Measurements from ENCODE around the gene PIP5K1C. TPM values are rescaled to one million over a fixed set of nuclear protein-coding genes. Genes with fewer than 3 reads are reported as not detected.
A peak's percentile ranks its signal among the peaks of the same experiment; 100 is the strongest.

The PIP5K1C gene
- total and polyA plus RNA-seq, 9 of the 15 experiments (the other 6 are each of a cell fraction or from before 2014, with no cell fraction given) = 0.38 to 22.1 (median 4.1) TPM

DNA sequence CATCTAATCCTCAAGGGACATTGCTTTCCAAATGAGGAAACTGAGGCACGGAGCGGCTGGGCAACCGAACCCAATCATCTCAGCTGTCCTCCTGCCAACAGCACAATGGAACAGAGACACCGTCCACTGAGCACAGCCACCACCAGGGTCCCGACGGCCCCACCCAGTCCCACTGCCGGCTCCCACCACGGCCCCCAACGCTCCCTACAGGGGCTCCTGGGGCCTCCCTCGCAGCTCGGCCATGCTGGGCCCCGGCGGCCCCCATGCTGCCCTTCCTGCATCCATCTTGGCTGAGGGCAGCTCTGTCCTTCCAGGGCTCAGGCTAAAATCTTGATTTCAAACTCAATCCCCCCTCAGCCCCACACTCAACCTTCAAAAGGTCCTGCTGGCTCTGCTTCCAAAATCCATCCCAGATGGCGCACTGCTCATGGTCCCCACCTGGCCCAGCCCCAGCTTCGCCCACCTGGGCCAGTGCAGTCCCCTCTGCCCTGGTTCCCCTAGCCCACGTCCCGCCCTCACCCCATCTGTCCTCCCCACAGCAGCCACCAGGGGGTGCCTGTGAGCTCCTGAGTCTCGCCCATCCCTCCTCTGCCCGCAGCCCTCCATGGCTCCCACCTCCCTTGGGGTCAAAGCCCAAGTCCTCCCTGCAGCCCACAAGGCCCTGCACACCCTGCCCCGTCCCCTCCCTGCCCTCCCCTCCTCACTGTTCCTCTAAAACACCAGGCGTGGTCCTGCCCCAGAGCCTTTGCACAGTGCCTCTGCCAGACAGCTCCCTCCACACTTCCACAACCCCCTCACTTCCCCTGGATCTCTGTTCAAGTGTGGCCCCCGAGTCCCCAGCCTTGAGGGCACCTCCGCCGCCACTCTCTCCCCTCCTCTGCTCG lies 7.9 kb downstream of the PIP5K1C start (continued):
- TF ChIP-seq, protein P1, sequence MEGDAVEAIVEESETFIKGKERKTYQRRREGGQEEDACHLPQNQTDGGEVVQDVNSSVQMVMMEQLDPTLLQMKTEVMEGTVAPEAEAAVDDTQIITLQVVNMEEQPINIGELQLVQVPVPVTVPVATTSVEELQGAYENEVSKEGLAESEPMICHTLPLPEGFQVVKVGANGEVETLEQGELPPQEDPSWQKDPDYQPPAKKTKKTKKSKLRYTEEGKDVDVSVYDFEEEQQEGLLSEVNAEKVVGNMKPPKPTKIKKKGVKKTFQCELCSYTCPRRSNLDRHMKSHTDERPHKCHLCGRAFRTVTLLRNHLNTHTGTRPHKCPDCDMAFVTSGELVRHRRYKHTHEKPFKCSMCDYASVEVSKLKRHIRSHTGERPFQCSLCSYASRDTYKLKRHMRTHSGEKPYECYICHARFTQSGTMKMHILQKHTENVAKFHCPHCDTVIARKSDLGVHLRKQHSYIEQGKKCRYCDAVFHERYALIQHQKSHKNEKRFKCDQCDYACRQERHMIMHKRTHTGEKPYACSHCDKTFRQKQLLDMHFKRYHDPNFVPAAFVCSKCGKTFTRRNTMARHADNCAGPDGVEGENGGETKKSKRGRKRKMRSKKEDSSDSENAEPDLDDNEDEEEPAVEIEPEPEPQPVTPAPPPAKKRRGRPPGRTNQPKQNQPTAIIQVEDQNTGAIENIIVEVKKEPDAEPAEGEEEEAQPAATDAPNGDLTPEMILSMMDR (IDR thresholded peaks at IDR 0.05 in 2 of 3, conservative IDR thresholded peaks at IDR 0.05 in 1 of 3; ENCODE audit: insufficient read depth in 2 of 3, low read depth in 1 of 3, low read length in 3 of 3) = peak; percentile 55 to 77 (median 71)

DNA sequence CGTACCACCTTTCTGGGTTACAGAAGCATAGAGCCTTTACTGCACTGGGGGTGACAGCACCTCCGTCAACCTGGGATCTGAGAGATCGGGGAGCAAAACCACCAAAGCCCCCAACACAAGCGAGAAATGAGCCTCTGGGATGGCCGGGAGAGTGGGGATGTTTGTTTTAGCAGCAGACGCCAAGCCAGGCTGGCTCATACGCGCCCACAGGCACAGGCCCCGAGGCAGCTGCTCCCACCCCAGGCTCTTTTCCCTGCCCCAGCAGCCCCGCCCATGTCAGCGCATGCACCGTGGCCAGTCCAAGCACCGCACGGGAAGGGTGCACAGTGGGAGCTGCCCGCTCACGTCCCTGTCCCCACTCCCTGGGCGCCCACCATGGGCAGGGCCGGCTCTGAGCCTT lies 8.5 kb downstream of the PIP5K1C start:
- ChIA-PET POLR2A (no interaction called here), CTCF (ENCODE audit: low intra/inter-chr PET ratio) (interaction anchor here (0.6 kb wide), 1 partner anchor 130 kb away, joined by 3 read pairs; no protein-coding TSS in a partner anchor)
- ATAC-seq (no peak), DNase-seq (ENCODE audit: extremely low read depth in 1 of 4, low spot score in 3 of 4) (no peak), FAIRE-seq (no peak)
- peaks cover 4% of the 10 kb centered on the region for H4K20me1 ChIP-seq (replicated peaks; ENCODE audit: control insufficient read depth, insufficient read depth, low read length)
- no TSS peak for BruUV-seq (replicated peaks)
- 89% methylated on average over 13 of the region's 18 CpGs for WGBS (ENCODE audit: insufficient coverage, low coverage, missing lambda C conversion rate)
- TF ChIP-seq FOXA1 (IDR thresholded peaks at IDR 0.05; ENCODE audit: borderline replicate concordance) (no peak), SNRNP70 (optimal IDR thresholded peaks at IDR 0.05; ENCODE audit: low read depth, low read length) (no peak), NFIC (IDR thresholded peaks at IDR 0.05) (no peak), NONO (IDR thresholded peaks at IDR 0.05; ENCODE audit: low read depth in 2 of 2, low read length in 1 of 2) (no peak), FIP1L1 (IDR thresholded peaks at IDR 0.05; ENCODE audit: low read depth, low read length, poor library complexity, severe bottlenecking) (peak; percentile 4), ZNF12 (CRISPR knock-in tag; IDR thresholded peaks at IDR 0.05) (peak; percentile 99), RBBP5 (IDR thresholded peaks at IDR 0.05; ENCODE audit: borderline replicate concordance, insufficient read depth, low read length, poor library complexity, severe bottlenecking) (peak; percentile 14)
- no peaks in the 10 kb centered on the region for H3K27me3 ChIP-seq (ENCODE audit: control insufficient read depth in 2 of 2, insufficient read depth in 2 of 2, low read length in 2 of 2)
- H2AFZ ChIP-seq (ENCODE audit: low read depth, low read length) = no peak overlapping the region
- no peak overlapping the region for H3K9ac ChIP-seq (ENCODE audit: insufficient read depth in 1 of 2, low read depth in 2 of 2, low read length in 2 of 2)
- peaks cover 13% of the 10 kb centered on the region; the same call in 1 of the 3 replicates for H3K36me3 ChIP-seq (ENCODE audit: control insufficient read depth, insufficient read depth, low read length)
- H3K27ac ChIP-seq (ENCODE audit: extremely low read depth, low read depth, low read length) = no peak overlapping the region
- in situ Hi-C loops (cut with MboI) = no loop called here
- intact Hi-C loops (cut with micrococcal nuclease) = no loop called here
- no peaks in the 10 kb centered on the region for H3K9me1 ChIP-seq (ENCODE audit: control insufficient read depth, insufficient read depth, low read length)
- no peaks in the 10 kb centered on the region for H3K9me3 ChIP-seq (replicated peaks; ENCODE audit: control insufficient read depth, insufficient read depth, low read depth, low read length)
- peaks cover 0 to 67% of the 10 kb centered on the region in 2 experiments; a peak in 3 of 5 replicates for H3K4me1 ChIP-seq (replicated peaks in 1 of 2; ENCODE audit: control insufficient read depth in 2 of 2, insufficient read depth in 2 of 2, low read length in 2 of 2)
- H3K4me3 ChIP-seq = no peak overlapping the region
- peaks cover 76% of the 10 kb centered on the region for H3K79me2 ChIP-seq (ENCODE audit: control insufficient read depth, insufficient read depth, low read length)
- no peak overlapping the region for H3K4me2 ChIP-seq (ENCODE audit: insufficient read depth, low read length)
